Cerebellar nuclear complex (tissue), 1 donor: ENCODE measurements around the gene CAD.

ENCODE experiments used
- DNase-seq, 2 experiments: peaks; one replicate each; lab custom pipeline; 2025; lab: John Stamatoyannopoulos, UW

The CAD gene

GRCh38 chr2:27225526-27225925 is 8.4 kb downstream of the CAD start:
- no peak for DNase-seq

GRCh38 chr2:27227501-27227900 is 10.3 kb downstream of the CAD start:
- no peak for DNase-seq

- DNase-seq, result no peak
Measured at GRCh38 chr2:27231921-27232320, 14.8 kb downstream of the CAD start.

GRCh38 chr2:27233341-27233740 is 16.2 kb downstream of the CAD start:
- no peak for DNase-seq

GRCh38 chr2:27236136-27236535 is 19.0 kb downstream of the CAD start:
- DNase-seq, result no peak

GRCh38 chr2:27236626-27237025 is 19.5 kb downstream of the CAD start:
- no peak for DNase-seq

- DNase-seq, result no peak
Measured at GRCh38 chr2:27237341-27237945, 20.3 kb downstream of the CAD start.

- no peak for DNase-seq
Measured at GRCh38 chr2:27238976-27239375, 21.8 kb downstream of the CAD start.

- no peak for DNase-seq
Measured at GRCh38 chr2:27240406-27240805, 23.2 kb downstream of the CAD start.

- no peak for DNase-seq
Measured at GRCh38 chr2:27241761-27242613, 24.8 kb downstream of the CAD start.

- DNase-seq, result no peak
Measured at GRCh38 chr2:27242614-27242951, 25.4 kb downstream of the CAD start.

- no peak for DNase-seq
Measured at GRCh38 chr2:27243391-27244130, 26.4 kb downstream of the CAD start.

GRCh38 chr2:27245116-27245515 is 27.9 kb downstream of the CAD start:
- DNase-seq, result no peak

- DNase-seq, result no peak
Measured at GRCh38 chr2:27245626-27246025, 28.5 kb downstream of the CAD start.

GRCh38 chr2:27247893-27248292 is 30.7 kb downstream of the CAD start:
- DNase-seq, result no peak

- DNase-seq, result no peak
Measured at GRCh38 chr2:27249159-27249890, 32.2 kb downstream of the CAD start.

GRCh38 chr2:27249891-27250651 is 32.9 kb downstream of the CAD start:
- no peak for DNase-seq

- DNase-seq, result no peak
Measured at GRCh38 chr2:27250652-27251379, 33.6 kb downstream of the CAD start.

GRCh38 chr2:27251766-27252165 is 34.6 kb downstream of the CAD start:
- no peak for DNase-seq

GRCh38 chr2:27255187-27255586 is 38.0 kb downstream of the CAD start:
- no peak for DNase-seq

- no peak for DNase-seq
Measured at GRCh38 chr2:27255660-27256059, 38.5 kb downstream of the CAD start.
